Lung (tissue), 16 donors: ENCODE measurements around the gene ERBB3. TPM values are rescaled to one million over a fixed set of nuclear protein-coding genes. Genes with fewer than 3 reads are reported as not detected.

Source experiments
- ATAC-seq: fragments of 200-7000 bp; cut with Tn5 transposase; one replicate; pipeline ENCODE4 v1.9.1; 2020; ENCODE audit warnings: moderate number of reproducible peaks; ENCODE audit not compliant: insufficient read depth, low FRiP score
- DNase-seq, 3 donors: peaks; one replicate each; pipeline ENCODE4 v3.0.0-alpha.2; 2013 to 2017
- H3K27ac ChIP-seq, 2 donors: one replicate each; pipeline ENCODE4 v1.5.1; 2013; ENCODE audit warnings: mild to moderate bottlenecking in 2 of 2, moderate library complexity in 2 of 2, control low read depth in 1 of 2, inconsistent platforms in 1 of 2, low read depth in 1 of 2, low read length in 1 of 2
- H3K27me3 ChIP-seq, 3 donors: one replicate each; pipeline ENCODE4 v1.5.1; 2013; ENCODE audit warnings: low read length in 2 of 3; ENCODE audit not compliant: control insufficient read depth in 3 of 3, insufficient read depth in 3 of 3
- H3K36me3 ChIP-seq, 4 donors: one replicate each; pipeline ENCODE4 v1.5.1; 2013; ENCODE audit warnings: low read length in 4 of 4, mild to moderate bottlenecking in 1 of 4, moderate library complexity in 1 of 4; ENCODE audit not compliant: control insufficient read depth in 4 of 4, insufficient read depth in 4 of 4
- H3K4me1 ChIP-seq, 5 donors: one replicate each; pipeline ENCODE4 v1.5.1; 2013; ENCODE audit warnings: low read length in 5 of 5, mild to moderate bottlenecking in 2 of 5, moderate library complexity in 1 of 5; ENCODE audit not compliant: control insufficient read depth in 5 of 5, insufficient read depth in 5 of 5
- H3K4me3 ChIP-seq: one replicate; pipeline ENCODE4 v1.5.1; 2013; ENCODE audit warnings: mild to moderate bottlenecking, control low read depth, moderate library complexity
- H3K9ac ChIP-seq, 2 donors: one replicate each; pipeline ENCODE4 v1.5.1; 2013; ENCODE audit warnings: low read length in 2 of 2, control low read depth in 1 of 2; ENCODE audit not compliant: insufficient read depth in 1 of 2
- H3K9me3 ChIP-seq, 4 donors: one replicate each; pipeline ENCODE4 v1.5.1; 2013; ENCODE audit warnings: low read length in 3 of 4, mild to moderate bottlenecking in 1 of 4, moderate library complexity in 1 of 4; ENCODE audit not compliant: control insufficient read depth in 4 of 4, insufficient read depth in 3 of 4
- WGBS, 2 donors: extraction: QIAGEN DNeasy Blood & Tissue Kit; methylation state at CpG; one replicate each; pipeline ENCODE4 v1.1.7; 2013; 5-methylcytosine and 5-hydroxymethylcytosine counted together
- long read RNA-seq, 5 donors: transcript quantifications; one replicate each; lab custom pipeline, GENCODE V29; 2026
- polyA plus RNA-seq, 2 donors: library from polyadenylated mRNA; stranded (reverse); fragments of 200-250 nt; gene quantifications; one replicate each; pipeline ENCODE4 v1.2.1, GENCODE V29; 2013
- total RNA-seq, 2 donors: library from RNA; depleted of rRNA in 1 of 2; stranded (reverse); fragments of >200 nt in 1 of 2; gene quantifications; one replicate each; pipeline ENCODE4 v1.2.1, GENCODE V29; 2014 to 2021
- TF ChIP-seq, protein P1 (sequence below): IDR thresholded peaks from 2 replicates; pipeline ENCODE4 v1.5.1; 2012; ENCODE audit warnings: mild to moderate bottlenecking; ENCODE audit errors: control extremely low read depth, extremely low read depth
- donor health status: control.
- donor health status: control.
- donor health status: Bipolar disorder and iron deficiency.
- donor health status: healthy.
- donor health status: DM: yes; HTN: yes; CAD: no.

ERBB3 gene
- total RNA-seq (100 to 1,000 TPM in 1 of 2 donors, 10 to 100 TPM in 1; 67.9 to 191 TPM), polyA plus RNA-seq (10 to 100 TPM; 31.4 to 52.3 TPM)
- long read RNA-seq, donor 1, full-length matches to known transcripts, result 12 of 12 reads
- long read RNA-seq, donor 1, partial matches to known transcripts, result 0 of 12 reads
- long read RNA-seq, donor 1, other reads (novel, unspliced or antisense), result 0 of 12 reads
- long read RNA-seq, donor 2, full-length matches to known transcripts, result 2 of 2 reads
- long read RNA-seq, donor 2, partial matches to known transcripts, result 0 of 2 reads
- long read RNA-seq, donor 2, other reads (novel, unspliced or antisense), result 0 of 2 reads
- long read RNA-seq, donor 3, full-length matches to known transcripts, result 6 of 6 reads
- long read RNA-seq, donor 3, partial matches to known transcripts, result 0 of 6 reads
- long read RNA-seq, donor 3, other reads (novel, unspliced or antisense), result 0 of 6 reads
- long read RNA-seq, donor 4, partial matches to known transcripts, result 0 of 3 reads
- long read RNA-seq, donor 4, other reads (novel, unspliced or antisense), result 0 of 3 reads
- long read RNA-seq, donor 5, full-length matches to known transcripts, result 6 of 6 reads
- long read RNA-seq, donor 5, partial matches to known transcripts, result 0 of 6 reads
- long read RNA-seq, donor 5, other reads (novel, unspliced or antisense), result 0 of 6 reads

DNA sequence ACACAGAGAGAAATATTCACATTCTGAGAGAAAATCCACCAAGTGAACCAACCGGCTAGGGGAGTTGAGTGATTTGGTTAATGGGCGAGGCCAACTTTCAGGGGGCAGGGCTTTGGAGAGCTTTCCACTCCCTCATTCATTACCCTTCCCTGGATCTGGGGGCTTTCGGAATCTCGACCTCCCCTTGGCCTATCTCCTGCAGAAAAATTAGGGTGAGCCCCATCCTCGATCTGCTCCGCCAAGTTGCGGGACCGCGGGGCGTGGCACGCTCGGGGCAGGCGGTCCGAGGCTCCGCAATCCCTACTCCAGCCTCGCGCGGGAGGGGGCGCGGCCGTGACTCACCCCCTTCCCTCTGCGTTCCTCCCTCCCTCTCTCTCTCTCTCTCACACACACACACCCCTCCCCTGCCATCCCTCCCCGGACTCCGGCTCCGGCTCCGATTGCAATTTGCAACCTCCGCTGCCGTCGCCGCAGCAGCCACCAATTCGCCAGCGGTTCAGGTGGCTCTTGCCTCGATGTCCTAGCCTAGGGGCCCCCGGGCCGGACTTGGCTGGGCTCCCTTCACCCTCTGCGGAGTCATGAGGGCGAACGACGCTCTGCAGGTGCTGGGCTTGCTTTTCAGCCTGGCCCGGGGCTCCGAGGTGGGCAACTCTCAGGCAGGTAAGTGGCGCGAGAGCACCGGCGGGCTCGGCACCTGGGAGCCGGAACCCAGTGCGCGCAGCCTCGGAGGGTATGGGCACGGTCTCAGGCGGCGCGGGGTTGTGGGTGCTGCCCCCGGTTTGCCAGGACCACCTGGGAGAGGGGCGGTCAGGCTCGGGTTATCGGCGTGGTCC is at the start of gene ERBB3:
Gene ERBB3 (plus strand): TSS at position 443 of the 833 bp plus-strand sequence. CDS start 136 bp downstream, at position 579.
- Histone ChIP-seq H3K27me3 (peaks cover 0 to 27% (median 25%) of the 10 kb centered on the region in 3 donors), H3K4me3 (peak within 1 kb of the TSS; percentile 54), H3K4me1 (peaks cover 0 to 17% (median 2%) of the 10 kb centered on the region in 5 donors), H3K27ac (peak within 1 kb of the TSS; percentile 62 to 88), H3K9me3 (no peaks in the 10 kb centered on the region), H3K9ac (peak within 1 kb of the TSS; percentile 25 to 61), H3K36me3 (no peaks in the 10 kb centered on the region)
- ATAC-seq (peak; percentile 86), DNase-seq (peak; percentile 82 to 90 (median 84))
- 1 to 2% methylated on average over 50 to 59 of the region's 59 CpGs for WGBS, 2 donors
- TF ChIP-seq, protein P1, sequence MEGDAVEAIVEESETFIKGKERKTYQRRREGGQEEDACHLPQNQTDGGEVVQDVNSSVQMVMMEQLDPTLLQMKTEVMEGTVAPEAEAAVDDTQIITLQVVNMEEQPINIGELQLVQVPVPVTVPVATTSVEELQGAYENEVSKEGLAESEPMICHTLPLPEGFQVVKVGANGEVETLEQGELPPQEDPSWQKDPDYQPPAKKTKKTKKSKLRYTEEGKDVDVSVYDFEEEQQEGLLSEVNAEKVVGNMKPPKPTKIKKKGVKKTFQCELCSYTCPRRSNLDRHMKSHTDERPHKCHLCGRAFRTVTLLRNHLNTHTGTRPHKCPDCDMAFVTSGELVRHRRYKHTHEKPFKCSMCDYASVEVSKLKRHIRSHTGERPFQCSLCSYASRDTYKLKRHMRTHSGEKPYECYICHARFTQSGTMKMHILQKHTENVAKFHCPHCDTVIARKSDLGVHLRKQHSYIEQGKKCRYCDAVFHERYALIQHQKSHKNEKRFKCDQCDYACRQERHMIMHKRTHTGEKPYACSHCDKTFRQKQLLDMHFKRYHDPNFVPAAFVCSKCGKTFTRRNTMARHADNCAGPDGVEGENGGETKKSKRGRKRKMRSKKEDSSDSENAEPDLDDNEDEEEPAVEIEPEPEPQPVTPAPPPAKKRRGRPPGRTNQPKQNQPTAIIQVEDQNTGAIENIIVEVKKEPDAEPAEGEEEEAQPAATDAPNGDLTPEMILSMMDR, result no peak

- H3K4me1 ChIP-seq, result peaks cover 0 to 13% (median 9%) of the 10 kb centered on the region in 5 donors
- no peak overlapping the region for H3K27ac ChIP-seq
- no peak overlapping the region for H3K9ac ChIP-seq
- peaks cover 6 to 55% (median 27%) of the 10 kb centered on the region in 4 donors for H3K36me3 ChIP-seq
- WGBS, 2 donors, result 55 to 86% methylated on average over 1 of the region's 1 CpG
- H3K4me3 ChIP-seq, result no peak overlapping the region
- no peak for DNase-seq
- no peak for ATAC-seq
- H3K27me3 ChIP-seq, result no peaks in the 10 kb centered on the region
- H3K9me3 ChIP-seq, result no peaks in the 10 kb centered on the region
- TF ChIP-seq, protein P1, result no peak
Observed at GRCh38 chr12:56031987-56032386, 48.0 kb upstream of the ERBB3 start.

DNA sequence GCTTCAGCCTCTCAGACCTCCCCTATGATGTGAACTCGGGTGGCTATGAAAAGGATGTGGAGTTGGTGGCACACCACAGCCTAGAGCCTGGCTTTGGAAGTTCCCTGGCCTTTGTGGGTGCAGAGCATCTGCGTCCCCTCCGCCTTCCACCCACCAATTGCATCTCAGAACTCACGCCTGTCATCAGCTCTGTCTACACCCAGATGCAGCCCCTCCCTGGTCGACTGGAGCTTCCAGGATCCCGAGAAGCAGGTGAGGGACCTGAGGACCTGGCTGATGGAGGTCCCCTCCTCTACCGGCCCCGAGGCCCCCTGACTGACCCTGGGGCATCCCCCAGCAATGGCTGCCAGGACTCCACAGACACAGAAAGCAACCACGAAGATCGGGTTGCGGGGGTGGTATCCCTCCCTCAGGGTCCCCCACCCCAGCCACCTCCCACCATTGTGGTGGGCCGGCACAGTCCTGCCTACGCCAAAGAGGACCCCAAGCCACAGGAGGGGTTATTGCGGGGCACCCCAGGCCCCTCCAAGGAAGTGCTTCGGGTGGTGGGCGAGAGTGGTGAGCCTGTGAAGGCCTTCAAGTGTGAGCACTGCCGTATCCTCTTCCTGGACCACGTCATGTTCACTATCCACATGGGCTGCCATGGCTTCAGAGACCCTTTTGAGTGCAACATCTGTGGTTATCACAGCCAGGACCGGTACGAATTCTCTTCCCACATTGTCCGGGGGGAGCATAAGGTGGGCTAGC is 45.2 kb upstream of the ERBB3 start:
- no peak overlapping the region for H3K9ac ChIP-seq
- WGBS, 2 donors, result 88 to 89% methylated on average over 21 of the region's 21 CpGs
- DNase-seq (no peak), ATAC-seq (no peak)
- peaks cover 10 to 50% (median 22%) of the 10 kb centered on the region in 4 donors for H3K36me3 ChIP-seq
- H3K27me3 ChIP-seq, result no peaks in the 10 kb centered on the region
- H3K9me3 ChIP-seq, result no peaks in the 10 kb centered on the region
- peaks cover 0 to 2% (median 0%) of the 10 kb centered on the region in 5 donors for H3K4me1 ChIP-seq
- no peak overlapping the region for H3K27ac ChIP-seq
- no peak overlapping the region for H3K4me3 ChIP-seq
- TF ChIP-seq, protein P1, result no peak
